ENCODE data around the gene MEX3C.
A peak's percentile ranks its signal among the peaks of the same experiment; 100 is the strongest.

Gene MEX3C

GRCh38 chr18:51196118-51196810, 1.2 kb downstream of the MEX3C start:
- DNase-seq (ENCODE audit: low read depth): peak; percentile 38
- H3K4me3 ChIP-seq (ENCODE audit: low read depth, low read length): peak overlapping the region; percentile 92
- TF ChIP-seq CTCF (conservative IDR thresholded peaks at IDR 0.05; ENCODE audit: low read depth, low read length): no peak

GRCh38 chr18:51195451-51196117, 1.9 kb downstream of the MEX3C start:
- H3K4me3 ChIP-seq (ENCODE audit: low read depth, low read length): peak overlapping the region; percentile 92
- no peak for TF ChIP-seq CTCF (conservative IDR thresholded peaks at IDR 0.05; ENCODE audit: low read depth, low read length)
- peak; percentile 61 for DNase-seq (ENCODE audit: low read depth)

GRCh38 chr18:51195086-51195450, 2.4 kb downstream of the MEX3C start:
- no peak for DNase-seq (ENCODE audit: low read depth)
- no peak for TF ChIP-seq CTCF (conservative IDR thresholded peaks at IDR 0.05; ENCODE audit: low read depth, low read length)
- peak overlapping the region; percentile 92 for H3K4me3 ChIP-seq (ENCODE audit: low read depth, low read length)

GRCh38 chr18:51194604-51195003, 2.9 kb downstream of the MEX3C start:
- H3K4me3 ChIP-seq (ENCODE audit: low read depth, low read length): peak overlapping the region; percentile 92
- peak; percentile 15 for DNase-seq (ENCODE audit: low read depth)
- no peak for TF ChIP-seq CTCF (conservative IDR thresholded peaks at IDR 0.05; ENCODE audit: low read depth, low read length)

- peak; percentile 25 for DNase-seq (ENCODE audit: low read depth)
- no peak for TF ChIP-seq CTCF (conservative IDR thresholded peaks at IDR 0.05; ENCODE audit: low read depth, low read length)
- peak overlapping the region; percentile 28 for H3K4me3 ChIP-seq (ENCODE audit: low read depth, low read length)
Observed at GRCh38 chr18:51193621-51194287, 3.7 kb downstream of the MEX3C start.

- no peak for TF ChIP-seq CTCF (conservative IDR thresholded peaks at IDR 0.05; ENCODE audit: low read depth, low read length)
- no peak overlapping the region for H3K4me3 ChIP-seq (ENCODE audit: low read depth, low read length)
Observed at GRCh38 chr18:51192696-51193095, 4.8 kb downstream of the MEX3C start.

More at GRCh38 chr18:51192696-51193095, 4.8 kb downstream of the MEX3C start:
- no peak for DNase-seq (ENCODE audit: low read depth)

All from choroid plexus epithelial cell (primary cell).